ENCODE measurements around the gene TSKS. TPM values are rescaled to one million over a fixed set of nuclear protein-coding genes. Genes with fewer than 3 reads are reported as not detected.
A peak's percentile ranks its signal among the peaks of the same experiment; 100 is the strongest.

Gene TSKS
- total and polyA plus RNA-seq, 2 of the 13 experiments (the other 11 are each of a cell fraction or from before 2014, with no cell fraction given) = 0.03 TPM; not detected in 1

- no peak overlapping the region for H3K4me3 ChIP-seq (replicated peaks in 1 of 3; ENCODE audit: insufficient read depth in 1 of 3, low read depth in 2 of 3, low read length in 3 of 3)
- CTCF ChIA-PET (ENCODE audit: low intra/inter-chr PET ratio, low total read pairs) = no interaction called here
- H3K4me1 ChIP-seq (ENCODE audit: insufficient read depth, low read length) = peaks cover 14% of the 10 kb centered on the region; the same call in 1 of the 2 replicates
- no peak for FAIRE-seq
- POLR2A ChIA-PET = no interaction called here
- peak overlapping the region; percentile 54 for H2AFZ ChIP-seq (ENCODE audit: low read length)
- no peak overlapping the region for H3K9ac ChIP-seq (ENCODE audit: insufficient read depth, low read depth, low read length)
- H3K4me2 ChIP-seq (ENCODE audit: low read depth, low read length) = no peak overlapping the region
- ATAC-seq = no peak
- H4K20me1 ChIP-seq (ENCODE audit: insufficient read depth, low read length) = no peaks in the 10 kb centered on the region
- no peaks in the 10 kb centered on the region for H3K79me2 ChIP-seq (ENCODE audit: insufficient read depth, low read length)
- TF ChIP-seq, protein P1, sequence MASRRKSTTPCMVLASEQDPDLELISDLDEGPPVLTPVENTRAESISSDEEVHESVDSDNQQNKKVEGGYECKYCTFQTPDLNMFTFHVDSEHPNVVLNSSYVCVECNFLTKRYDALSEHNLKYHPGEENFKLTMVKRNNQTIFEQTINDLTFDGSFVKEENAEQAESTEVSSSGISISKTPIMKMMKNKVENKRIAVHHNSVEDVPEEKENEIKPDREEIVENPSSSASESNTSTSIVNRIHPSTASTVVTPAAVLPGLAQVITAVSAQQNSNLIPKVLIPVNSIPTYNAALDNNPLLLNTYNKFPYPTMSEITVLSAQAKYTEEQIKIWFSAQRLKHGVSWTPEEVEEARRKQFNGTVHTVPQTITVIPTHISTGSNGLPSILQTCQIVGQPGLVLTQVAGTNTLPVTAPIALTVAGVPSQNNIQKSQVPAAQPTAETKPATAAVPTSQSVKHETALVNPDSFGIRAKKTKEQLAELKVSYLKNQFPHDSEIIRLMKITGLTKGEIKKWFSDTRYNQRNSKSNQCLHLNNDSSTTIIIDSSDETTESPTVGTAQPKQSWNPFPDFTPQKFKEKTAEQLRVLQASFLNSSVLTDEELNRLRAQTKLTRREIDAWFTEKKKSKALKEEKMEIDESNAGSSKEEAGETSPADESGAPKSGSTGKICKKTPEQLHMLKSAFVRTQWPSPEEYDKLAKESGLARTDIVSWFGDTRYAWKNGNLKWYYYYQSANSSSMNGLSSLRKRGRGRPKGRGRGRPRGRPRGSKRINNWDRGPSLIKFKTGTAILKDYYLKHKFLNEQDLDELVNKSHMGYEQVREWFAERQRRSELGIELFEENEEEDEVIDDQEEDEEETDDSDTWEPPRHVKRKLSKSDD (CRISPR knock-in tag; IDR thresholded peaks at IDR 0.05; ENCODE audit: low read depth) = no peak
- no peak for TF ChIP-seq ZFP36 (IDR thresholded peaks at IDR 0.05; ENCODE audit: borderline replicate concordance, low read depth, low read length, partially characterized antibody)
- no peak for TF ChIP-seq RARA (CRISPR knock-in tag; IDR thresholded peaks at IDR 0.05)
- no peak for TF ChIP-seq RFXANK (CRISPR knock-in tag; IDR thresholded peaks at IDR 0.05)
- no peak for TF ChIP-seq JARID2 (CRISPR knock-in tag; IDR thresholded peaks at IDR 0.05; ENCODE audit: insufficient replicate concordance)
- intact Hi-C loops (cut with micrococcal nuclease; ENCODE audit: unreplicated experiment) (no loop called here), in situ Hi-C loops (cut with HindIII; ENCODE audit: extremely low pct_ligation_motif_present, low pct_unique_long_range_greater_than_20kb) (no loop called here)
- no peak for DNase-seq (ENCODE audit: low spot score)
- no TSS peak for BruUV-seq (replicated peaks)
- no peak overlapping the region for H3K27ac ChIP-seq (ENCODE audit: extremely low read length, insufficient read depth, low read length)
- no peaks in the 10 kb centered on the region for H3K9me3 ChIP-seq (ENCODE audit: low read length)
- 70% methylated on average over 3 of the region's 3 CpGs for WGBS (ENCODE audit: low lambda C conversion rate)
- H3K36me3 ChIP-seq (replicated peaks in 1 of 2; ENCODE audit: control insufficient read depth in 1 of 2, insufficient read depth in 2 of 2, low read length in 2 of 2) = no peaks in the 10 kb centered on the region
- no peaks in the 10 kb centered on the region for H3K27me3 ChIP-seq (ENCODE audit: control insufficient read depth in 1 of 2, insufficient read depth in 2 of 2, low read length in 2 of 2)
Measured at GRCh38 chr19:49716154-49716553, 47.0 kb downstream of the TSKS start.

GRCh38 chr19:49713236-49713845 lies 49.8 kb downstream of the TSKS start:
- H3K79me2 ChIP-seq (ENCODE audit: insufficient read depth, low read length) = no peaks in the 10 kb centered on the region
- H3K27me3 ChIP-seq (ENCODE audit: control insufficient read depth in 1 of 2, insufficient read depth in 2 of 2, low read length in 2 of 2) = peaks cover 0 to 4% of the 10 kb centered on the region in 2 experiments; a peak in 1 of 5 replicates
- H2AFZ ChIP-seq (ENCODE audit: low read length) = no peak overlapping the region
- H4K20me1 ChIP-seq (ENCODE audit: insufficient read depth, low read length) = no peaks in the 10 kb centered on the region
- in situ Hi-C loops (cut with HindIII; ENCODE audit: extremely low pct_ligation_motif_present, low pct_unique_long_range_greater_than_20kb) (no loop called here), intact Hi-C loops (cut with micrococcal nuclease; ENCODE audit: unreplicated experiment) (no loop called here)
- 38% methylated on average over 6 of the region's 8 CpGs for WGBS (ENCODE audit: low lambda C conversion rate)
- no peak overlapping the region for H3K4me3 ChIP-seq (replicated peaks in 1 of 3; ENCODE audit: insufficient read depth in 1 of 3, low read depth in 2 of 3, low read length in 3 of 3)
- peaks cover 14% of the 10 kb centered on the region; the same call in 1 of the 2 replicates for H3K4me1 ChIP-seq (ENCODE audit: insufficient read depth, low read length)
- no peak for ATAC-seq
- FAIRE-seq = no peak
- no peak overlapping the region for H3K27ac ChIP-seq (ENCODE audit: extremely low read length, insufficient read depth, low read length)
- DNase-seq (ENCODE audit: low spot score) = no peak
- H3K9me3 ChIP-seq (ENCODE audit: low read length) = no peaks in the 10 kb centered on the region
- H3K36me3 ChIP-seq (replicated peaks in 1 of 2; ENCODE audit: control insufficient read depth in 1 of 2, insufficient read depth in 2 of 2, low read length in 2 of 2) = no peaks in the 10 kb centered on the region
- H3K4me2 ChIP-seq (ENCODE audit: low read depth, low read length) = no peak overlapping the region
- H3K9ac ChIP-seq (ENCODE audit: insufficient read depth, low read depth, low read length) = no peak overlapping the region
- ChIA-PET CTCF (ENCODE audit: low intra/inter-chr PET ratio, low total read pairs) (no interaction called here), POLR2A (no interaction called here)
- BruUV-seq (replicated peaks) = no TSS peak
- TF ChIP-seq, protein P2, sequence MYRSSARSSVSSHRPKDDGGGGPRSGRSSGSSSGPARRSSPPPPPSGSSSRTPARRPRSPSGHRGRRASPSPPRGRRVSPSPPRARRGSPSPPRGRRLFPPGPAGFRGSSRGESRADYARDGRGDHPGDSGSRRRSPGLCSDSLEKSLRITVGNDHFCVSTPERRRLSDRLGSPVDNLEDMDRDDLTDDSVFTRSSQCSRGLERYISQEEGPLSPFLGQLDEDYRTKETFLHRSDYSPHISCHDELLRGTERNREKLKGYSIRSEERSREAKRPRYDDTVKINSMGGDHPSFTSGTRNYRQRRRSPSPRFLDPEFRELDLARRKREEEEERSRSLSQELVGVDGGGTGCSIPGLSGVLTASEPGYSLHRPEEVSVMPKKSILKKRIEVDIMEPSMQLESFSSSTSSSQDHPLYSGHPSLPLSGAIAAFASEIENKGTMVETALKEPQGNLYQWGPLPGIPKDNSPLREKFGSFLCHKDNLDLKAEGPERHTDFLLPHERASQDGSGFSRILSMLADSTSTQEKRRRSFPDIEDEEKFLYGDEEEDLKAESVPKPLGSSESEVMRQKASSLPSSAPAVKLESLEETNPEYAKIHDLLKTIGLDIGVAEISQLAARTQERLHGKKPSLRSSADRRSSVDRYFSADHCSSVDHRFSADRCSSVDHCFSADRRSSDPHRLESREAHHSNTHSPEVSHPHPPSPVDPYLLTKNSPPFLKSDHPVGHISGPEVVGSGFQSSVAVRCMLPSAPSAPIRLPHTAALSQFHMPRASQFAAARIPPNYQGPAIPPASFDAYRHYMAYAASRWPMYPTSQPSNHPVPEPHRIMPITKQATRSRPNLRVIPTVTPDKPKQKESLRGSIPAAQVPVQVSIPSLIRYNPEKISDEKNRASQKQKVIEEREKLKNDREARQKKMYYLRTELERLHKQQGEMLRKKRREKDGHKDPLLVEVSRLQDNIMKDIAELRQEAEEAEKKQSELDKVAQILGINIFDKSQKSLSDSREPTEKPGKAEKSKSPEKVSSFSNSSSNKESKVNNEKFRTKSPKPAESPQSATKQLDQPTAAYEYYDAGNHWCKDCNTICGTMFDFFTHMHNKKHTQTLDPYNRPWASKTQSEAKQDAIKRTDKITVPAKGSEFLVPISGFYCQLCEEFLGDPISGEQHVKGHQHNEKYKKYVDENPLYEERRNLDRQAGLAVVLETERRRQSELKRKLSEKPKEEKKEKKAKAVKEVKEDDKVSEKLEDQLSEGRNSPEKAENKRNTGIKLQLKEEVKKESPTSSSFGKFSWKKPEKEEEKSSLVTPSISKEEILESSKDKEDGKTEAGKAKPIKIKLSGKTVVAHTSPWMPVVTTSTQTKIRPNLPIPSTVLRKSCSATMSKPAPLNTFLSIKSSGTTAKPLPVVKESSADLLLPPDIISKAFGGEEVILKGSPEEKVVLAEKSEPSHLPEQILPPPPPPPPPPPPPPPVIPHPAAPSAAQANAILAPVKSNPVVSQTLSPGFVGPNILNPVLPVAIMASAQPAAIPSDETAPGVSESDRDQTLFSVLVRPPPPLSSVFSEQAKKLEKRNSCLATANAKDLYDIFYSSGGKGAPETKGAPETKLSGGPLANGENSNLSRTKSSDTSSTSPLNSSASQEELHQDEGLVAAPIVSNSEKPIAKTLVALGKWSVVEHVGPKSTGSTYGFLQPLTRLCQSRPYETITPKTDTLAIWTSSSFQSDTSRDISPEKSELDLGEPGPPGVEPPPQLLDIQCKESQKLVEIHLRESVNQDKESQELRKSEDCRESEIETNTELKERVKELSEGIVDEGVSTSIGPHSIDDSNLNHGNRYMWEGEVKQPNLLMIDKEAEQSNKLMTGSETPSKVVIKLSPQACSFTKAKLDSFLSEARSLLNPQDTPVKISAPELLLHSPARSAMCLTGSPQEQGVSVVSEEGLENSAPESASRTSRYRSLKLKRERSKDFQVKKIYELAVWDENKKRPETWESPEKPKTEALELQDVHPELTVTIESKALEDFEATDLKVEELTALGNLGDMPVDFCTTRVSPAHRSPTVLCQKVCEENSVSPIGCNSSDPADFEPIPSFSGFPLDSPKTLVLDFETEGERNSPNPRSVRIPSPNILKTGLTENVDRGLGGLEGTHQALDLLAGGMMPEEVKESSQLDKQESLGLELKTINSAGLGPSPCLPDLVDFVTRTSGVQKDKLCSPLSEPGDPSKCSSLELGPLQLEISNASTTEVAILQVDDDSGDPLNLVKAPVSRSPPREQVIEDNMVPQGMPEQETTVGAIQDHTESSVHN (CRISPR knock-in tag; IDR thresholded peaks at IDR 0.05) = no peak
- no peak for TF ChIP-seq ZNF33B (CRISPR knock-in tag; IDR thresholded peaks at IDR 0.05)
